Caco-2 (cell line): ENCODE measurements around the gene CD200. TPM values are rescaled to one million over a fixed set of nuclear protein-coding genes. Genes with fewer than 3 reads are reported as not detected.

Source experiments
- BruUV-seq: library from RNA; stranded (reverse); fragments of 400-500 nt; replicated peaks from 2 replicates; lab custom pipeline; 2021; lab: Mats Ljungman, UMichigan
- CTCF ChIA-PET: fragments of 300-600 bp; sonication (Branson Sonifier 250); formaldehyde crosslinking; loops from one replicate; lab custom pipeline; 2022; ENCODE audit warnings: antibody characterized with exemption; lab: Charles Lee
- POLR2A ChIA-PET: fragments of 300-600 bp; sonication (Branson Sonifier 250); formaldehyde crosslinking; loops from one replicate; lab custom pipeline; 2022; ENCODE audit warnings: antibody characterized with exemption; lab: Charles Lee
- DNase-seq, 2 experiments: peaks; one replicate each; pipeline versions ENCODE4 v3.0.0 to v3.0.0-alpha.2; 2020 to 2022
- H3K27me3 ChIP-seq: replicated peaks from 2 replicates; pipeline ENCODE4 v1.6.0; 2011; ENCODE audit warnings: low read length; ENCODE audit not compliant: control insufficient read depth, insufficient read depth
- H3K36me3 ChIP-seq: 2 replicates; pipeline ENCODE4 v1.5.1; 2011; ENCODE audit warnings: low read length; ENCODE audit not compliant: control insufficient read depth, insufficient read depth
- H3K4me1 ChIP-seq: fragments of 250-450 bp; sonication (Bioruptor Pico); 2 replicates; pipeline ENCODE4 v1.5.1; 2020; ENCODE audit warnings: mild to moderate bottlenecking
- H3K4me3 ChIP-seq: 2 replicates; pipeline ENCODE4 v1.5.1; 2011; ENCODE audit warnings: low read depth, mild to moderate bottlenecking, control low read depth, low read length
- H3K9me3 ChIP-seq: fragments of 250-450 bp; sonication (Bioruptor Pico); 2 replicates; pipeline ENCODE4 v1.5.1; 2020; ENCODE audit warnings: mild to moderate bottlenecking, moderate library complexity
- H3K27ac Mint-ChIP-seq: one replicate; pipeline ENCODE4 v1.8.0; 2022; ENCODE audit warnings: mixed read lengths; ENCODE audit not compliant: unreplicated experiment
- H3K27me3 Mint-ChIP-seq: one replicate; pipeline ENCODE4 v1.8.0; 2022; ENCODE audit warnings: mixed read lengths; ENCODE audit not compliant: insufficient read depth, unreplicated experiment
- H3K36me3 Mint-ChIP-seq: one replicate; pipeline ENCODE4 v1.8.0; 2022; ENCODE audit warnings: mild to moderate bottlenecking, mixed read lengths; ENCODE audit not compliant: insufficient read depth, unreplicated experiment
- H3K4me1 Mint-ChIP-seq: one replicate; pipeline ENCODE4 v1.8.0; 2022; ENCODE audit warnings: low read depth, mixed read lengths; ENCODE audit not compliant: unreplicated experiment
- H3K4me3 Mint-ChIP-seq: one replicate; pipeline ENCODE4 v1.8.0; 2022; ENCODE audit warnings: mild to moderate bottlenecking, moderate library complexity, mixed read lengths; ENCODE audit not compliant: unreplicated experiment
- H3K9me3 Mint-ChIP-seq: one replicate; pipeline ENCODE4 v1.8.0; 2022; ENCODE audit warnings: mixed read lengths; ENCODE audit not compliant: unreplicated experiment
- intact Hi-C: fragments of 100-400 bp; cut with micrococcal nuclease; formaldehyde crosslinking; loops from one replicate; pipeline ENCODE4 v1.10.0; 2022; ENCODE audit not compliant: unreplicated experiment
- total RNA-seq: library from RNA; stranded (reverse); gene quantifications from 2 replicates; pipeline ENCODE4 v1.2.3, GENCODE V29; 2022
- TF ChIP-seq, protein P1 (sequence below), 2 experiments: fragments of 200-600 bp in 1 of 2; IDR thresholded peaks; 1 replicate in 1 of 2; 2 replicates in 1 of 2; pipeline versions ENCODE4 v1.5.1 to v1.8.0; 2011 to 2022; ENCODE audit warnings: antibody characterized with exemption in 1 of 2, control low read depth in 1 of 2, inconsistent platforms in 1 of 2, low read depth in 1 of 2, low read length in 1 of 2, mild to moderate bottlenecking in 1 of 2, moderate library complexity in 1 of 2; ENCODE audit not compliant: insufficient read depth in 1 of 2, severe bottlenecking in 1 of 2, unreplicated experiment in 1 of 2

Gene CD200
- total RNA-seq, 1 experiment from 2014 or later = 0.45 TPM

DNA sequence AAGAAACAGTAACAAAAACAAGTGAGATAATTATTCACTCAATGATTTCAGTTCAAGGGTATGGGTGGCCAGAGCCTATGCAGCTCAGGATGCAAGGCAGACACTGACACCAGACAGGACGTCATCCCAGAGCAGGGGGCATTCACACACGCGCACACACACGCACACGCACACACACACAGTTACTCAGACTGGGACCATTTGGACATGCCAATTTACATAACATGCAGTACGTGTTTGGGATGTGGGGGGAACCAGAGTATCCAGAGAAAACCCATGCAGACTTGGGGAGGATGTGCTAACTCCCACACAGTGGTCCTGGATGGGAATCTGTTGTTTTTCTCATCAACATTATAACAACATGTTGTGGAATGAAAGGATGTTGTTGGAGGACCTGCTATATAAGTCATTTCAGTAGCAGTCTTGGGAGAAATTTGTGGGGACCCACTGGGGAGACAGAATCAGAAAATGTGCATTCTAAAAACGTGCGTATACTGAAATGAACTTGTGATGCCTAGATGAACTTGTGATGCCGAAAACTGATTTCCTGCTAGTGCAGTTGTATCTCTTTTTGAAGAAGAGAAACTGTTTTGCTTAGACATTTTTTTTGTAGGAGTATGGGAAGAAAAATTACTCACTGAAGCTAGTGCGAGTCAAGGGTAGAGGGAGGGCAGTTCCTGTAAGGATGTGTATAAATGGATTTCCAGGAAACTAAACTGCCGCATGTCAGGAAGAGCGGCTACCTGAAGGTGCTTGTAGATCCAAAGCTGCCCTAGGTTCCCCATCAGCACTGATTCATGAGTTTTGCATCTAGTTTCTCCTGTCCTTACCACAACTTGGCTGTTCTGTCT is 25.2 kb downstream of the CD200 start:
- DNase-seq = no peak
- no TSS peak for BruUV-seq
- no peak overlapping the region for H3K4me3 Mint-ChIP-seq
- TF ChIP-seq, protein P1, sequence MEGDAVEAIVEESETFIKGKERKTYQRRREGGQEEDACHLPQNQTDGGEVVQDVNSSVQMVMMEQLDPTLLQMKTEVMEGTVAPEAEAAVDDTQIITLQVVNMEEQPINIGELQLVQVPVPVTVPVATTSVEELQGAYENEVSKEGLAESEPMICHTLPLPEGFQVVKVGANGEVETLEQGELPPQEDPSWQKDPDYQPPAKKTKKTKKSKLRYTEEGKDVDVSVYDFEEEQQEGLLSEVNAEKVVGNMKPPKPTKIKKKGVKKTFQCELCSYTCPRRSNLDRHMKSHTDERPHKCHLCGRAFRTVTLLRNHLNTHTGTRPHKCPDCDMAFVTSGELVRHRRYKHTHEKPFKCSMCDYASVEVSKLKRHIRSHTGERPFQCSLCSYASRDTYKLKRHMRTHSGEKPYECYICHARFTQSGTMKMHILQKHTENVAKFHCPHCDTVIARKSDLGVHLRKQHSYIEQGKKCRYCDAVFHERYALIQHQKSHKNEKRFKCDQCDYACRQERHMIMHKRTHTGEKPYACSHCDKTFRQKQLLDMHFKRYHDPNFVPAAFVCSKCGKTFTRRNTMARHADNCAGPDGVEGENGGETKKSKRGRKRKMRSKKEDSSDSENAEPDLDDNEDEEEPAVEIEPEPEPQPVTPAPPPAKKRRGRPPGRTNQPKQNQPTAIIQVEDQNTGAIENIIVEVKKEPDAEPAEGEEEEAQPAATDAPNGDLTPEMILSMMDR (IDR thresholded peaks at IDR 0.05; ENCODE audit: insufficient read depth in 1 of 2, low read depth in 1 of 2, low read length in 1 of 2, severe bottlenecking in 1 of 2, unreplicated experiment in 1 of 2) = no peak
- Histone ChIP-seq H3K9me3 (no peaks in the 10 kb centered on the region), H3K36me3 (no peaks in the 10 kb centered on the region), H3K4me3 (no peak overlapping the region), H3K4me1 (no peaks in the 10 kb centered on the region), H3K27me3 (no peaks in the 10 kb centered on the region)
- H3K36me3 Mint-ChIP-seq = no peaks in the 10 kb centered on the region
- no peak overlapping the region for H3K27ac Mint-ChIP-seq
- no peaks in the 10 kb centered on the region for H3K4me1 Mint-ChIP-seq
- H3K9me3 Mint-ChIP-seq = no peaks in the 10 kb centered on the region
- intact Hi-C loops = no loop called here
- ChIA-PET POLR2A (no interaction called here), CTCF (no interaction called here)
- no peaks in the 10 kb centered on the region for H3K27me3 Mint-ChIP-seq

DNA sequence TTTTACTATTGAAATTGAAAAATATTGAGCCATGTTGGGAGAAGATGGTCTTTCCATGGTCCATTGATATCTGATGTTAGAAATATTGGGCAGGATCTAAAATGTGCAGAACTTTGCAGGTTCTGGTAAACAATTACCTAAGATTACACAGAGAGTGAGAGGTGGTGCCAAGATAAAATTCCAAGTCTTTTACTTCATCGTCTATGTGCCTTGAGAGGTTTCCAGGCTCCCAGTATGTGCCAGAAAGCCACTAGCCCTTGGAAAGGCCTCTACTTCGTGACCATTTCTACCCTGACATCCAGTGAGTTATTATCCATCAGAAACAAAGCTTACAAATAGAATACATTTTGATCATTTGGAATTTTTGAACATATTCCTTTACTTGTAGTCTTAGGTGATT is 27.6 kb downstream of the CD200 start:
- POLR2A ChIA-PET = no interaction called here
- H3K27me3 Mint-ChIP-seq = no peaks in the 10 kb centered on the region
- no peak overlapping the region for H3K4me3 Mint-ChIP-seq
- TF ChIP-seq, protein P1 (IDR thresholded peaks at IDR 0.05; ENCODE audit: insufficient read depth in 1 of 2, low read depth in 1 of 2, low read length in 1 of 2, severe bottlenecking in 1 of 2, unreplicated experiment in 1 of 2) = no peak
- Histone ChIP-seq H3K9me3 (no peaks in the 10 kb centered on the region), H3K4me3 (no peak overlapping the region), H3K27me3 (no peaks in the 10 kb centered on the region; the same call in 1 of the 2 replicates), H3K4me1 (peaks cover 11% of the 10 kb centered on the region), H3K36me3 (no peaks in the 10 kb centered on the region)
- no peaks in the 10 kb centered on the region for H3K9me3 Mint-ChIP-seq
- no peaks in the 10 kb centered on the region for H3K36me3 Mint-ChIP-seq
- DNase-seq = no peak
- intact Hi-C loops = no loop called here
- BruUV-seq = no TSS peak
- H3K4me1 Mint-ChIP-seq = peaks cover 9% of the 10 kb centered on the region
- H3K27ac Mint-ChIP-seq = no peak overlapping the region
- CTCF ChIA-PET = no interaction called here

- H3K27me3 Mint-ChIP-seq = no peaks in the 10 kb centered on the region
- BruUV-seq = no TSS peak
- H3K9me3 Mint-ChIP-seq = no peaks in the 10 kb centered on the region
- POLR2A ChIA-PET = no interaction called here
- H3K27ac Mint-ChIP-seq = no peak overlapping the region
- Histone ChIP-seq H3K4me1 (peaks cover 12% of the 10 kb centered on the region), H3K9me3 (no peaks in the 10 kb centered on the region), H3K36me3 (no peaks in the 10 kb centered on the region), H3K4me3 (no peak overlapping the region), H3K27me3 (no peaks in the 10 kb centered on the region; the same call in 1 of the 2 replicates)
- no peaks in the 10 kb centered on the region for H3K36me3 Mint-ChIP-seq
- H3K4me3 Mint-ChIP-seq = no peak overlapping the region
- no peak for DNase-seq
- intact Hi-C loops = no loop called here
- TF ChIP-seq, protein P1 (IDR thresholded peaks at IDR 0.05; ENCODE audit: insufficient read depth in 1 of 2, low read depth in 1 of 2, low read length in 1 of 2, severe bottlenecking in 1 of 2, unreplicated experiment in 1 of 2) = no peak
- H3K4me1 Mint-ChIP-seq = peaks cover 12% of the 10 kb centered on the region
- CTCF ChIA-PET = no interaction called here
Measured at GRCh38 chr3:112362221-112362620, 29.3 kb downstream of the CD200 start.
